ENCODE measurements around the gene C1QTNF4. TPM values are rescaled to one million over a fixed set of nuclear protein-coding genes. Genes with fewer than 3 reads are reported as not detected.

The C1QTNF4 gene
- polyA plus RNA-seq, 3 donors, result 0.84 TPM; not detected in 2

DNA sequence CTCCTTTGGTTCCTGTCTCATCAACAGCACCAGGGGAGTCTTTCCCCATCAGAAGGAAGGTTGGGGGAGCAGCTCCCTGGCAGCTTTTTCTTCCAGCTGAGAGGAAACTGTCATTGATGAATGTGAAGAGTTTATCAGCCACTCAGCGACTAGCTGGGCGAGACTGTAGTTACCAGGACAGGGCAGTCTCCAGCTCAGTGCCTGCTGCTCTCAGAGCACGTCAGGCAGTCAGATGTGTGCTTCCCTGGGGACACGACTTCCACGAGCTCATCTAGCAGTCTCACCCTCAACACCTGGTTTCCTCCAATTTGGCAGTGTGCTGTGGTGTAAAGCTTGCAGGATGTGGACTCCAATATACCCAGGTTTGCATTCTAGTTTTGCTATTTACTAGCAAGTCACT, 12.5 kb upstream of the C1QTNF4 start:
- intact Hi-C loops (cut with micrococcal nuclease), result no loop called here
- Histone ChIP-seq H3K9ac (ENCODE audit: insufficient read depth, low read length, poor library complexity, severe bottlenecking) (no peak overlapping the region), H4K20me1 (ENCODE audit: insufficient read depth, low read length) (no peaks in the 10 kb centered on the region), H3K79me2 (ENCODE audit: insufficient read depth, low read length) (no peaks in the 10 kb centered on the region), H3K4me3 (replicated peaks in 1 of 3; ENCODE audit: low read depth in 2 of 3, low read length in 3 of 3) (no peak overlapping the region), H2AFZ (ENCODE audit: insufficient read depth, low read depth, low read length, poor library complexity, severe bottlenecking) (no peak overlapping the region), H3K4me2 (replicated peaks; ENCODE audit: extremely low read depth, low read length, poor library complexity, severe bottlenecking) (no peak overlapping the region), H3K9me3 (replicated peaks in 1 of 2; ENCODE audit: control insufficient read depth in 1 of 2, insufficient read depth in 1 of 2, low read length in 2 of 2) (no peaks in the 10 kb centered on the region), H3K36me3 (replicated peaks in 1 of 2; ENCODE audit: control insufficient read depth in 1 of 2, insufficient read depth in 2 of 2, low read length in 2 of 2) (peaks cover 0 to 18% of the 10 kb centered on the region in 2 donors), H3K27ac (ENCODE audit: low read depth in 1 of 2, low read length in 2 of 2) (no peak overlapping the region), H3K4me1 (ENCODE audit: control insufficient read depth in 1 of 2, insufficient read depth in 2 of 2, low read length in 2 of 2) (peaks cover 8% of the 10 kb centered on the region in 2 donors), H3K27me3 (ENCODE audit: control insufficient read depth in 2 of 2, insufficient read depth in 2 of 2, low read length in 2 of 2) (no peaks in the 10 kb centered on the region)
- no CpG with 5 or more reads among the region's 5 CpGs for WGBS (ENCODE audit: insufficient coverage)
- DNase-seq, result no peak
- peaks cover 0 to 4% (median 2%) of the 10 kb centered on the region in 3 donors for H3K27me3 Mint-ChIP-seq (ENCODE audit: low read depth in 3 of 3)
- no peak overlapping the region for H3K4me3 Mint-ChIP-seq
- peaks cover 7 to 29% of the 10 kb centered on the region in 2 donors for H3K36me3 Mint-ChIP-seq
- TF ChIP-seq, protein P1, sequence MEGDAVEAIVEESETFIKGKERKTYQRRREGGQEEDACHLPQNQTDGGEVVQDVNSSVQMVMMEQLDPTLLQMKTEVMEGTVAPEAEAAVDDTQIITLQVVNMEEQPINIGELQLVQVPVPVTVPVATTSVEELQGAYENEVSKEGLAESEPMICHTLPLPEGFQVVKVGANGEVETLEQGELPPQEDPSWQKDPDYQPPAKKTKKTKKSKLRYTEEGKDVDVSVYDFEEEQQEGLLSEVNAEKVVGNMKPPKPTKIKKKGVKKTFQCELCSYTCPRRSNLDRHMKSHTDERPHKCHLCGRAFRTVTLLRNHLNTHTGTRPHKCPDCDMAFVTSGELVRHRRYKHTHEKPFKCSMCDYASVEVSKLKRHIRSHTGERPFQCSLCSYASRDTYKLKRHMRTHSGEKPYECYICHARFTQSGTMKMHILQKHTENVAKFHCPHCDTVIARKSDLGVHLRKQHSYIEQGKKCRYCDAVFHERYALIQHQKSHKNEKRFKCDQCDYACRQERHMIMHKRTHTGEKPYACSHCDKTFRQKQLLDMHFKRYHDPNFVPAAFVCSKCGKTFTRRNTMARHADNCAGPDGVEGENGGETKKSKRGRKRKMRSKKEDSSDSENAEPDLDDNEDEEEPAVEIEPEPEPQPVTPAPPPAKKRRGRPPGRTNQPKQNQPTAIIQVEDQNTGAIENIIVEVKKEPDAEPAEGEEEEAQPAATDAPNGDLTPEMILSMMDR (IDR thresholded peaks at IDR 0.05), result no peak
- H3K27ac Mint-ChIP-seq, result no peak overlapping the region
- no peaks in the 10 kb centered on the region for H3K9me3 Mint-ChIP-seq
- H3K4me1 Mint-ChIP-seq, result peaks cover 12% of the 10 kb centered on the region

DNA sequence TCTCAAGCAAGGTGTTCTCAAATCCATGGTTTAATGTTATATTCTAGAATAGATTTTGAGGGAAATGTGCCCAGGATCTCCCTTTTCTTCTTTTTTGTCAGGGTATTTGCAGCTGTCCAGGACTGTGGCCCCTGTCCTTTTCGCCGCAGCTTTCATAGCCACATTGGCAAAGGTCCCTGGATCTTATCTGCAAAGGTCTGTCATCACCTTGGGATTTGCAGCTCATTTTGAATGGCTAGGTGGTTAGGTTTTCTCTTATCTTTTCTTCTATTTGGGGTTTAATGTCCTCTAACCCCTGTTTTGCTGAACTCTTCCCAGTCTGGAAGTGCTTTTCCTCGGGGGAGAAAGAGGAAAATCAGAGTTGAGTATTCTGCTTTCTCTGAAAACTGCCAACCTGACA, 11.7 kb upstream of the C1QTNF4 start:
- DNase-seq, result no peak
- H3K27me3 Mint-ChIP-seq (ENCODE audit: low read depth in 3 of 3), result peaks cover 0 to 4% (median 0%) of the 10 kb centered on the region in 3 donors
- peaks cover 4% of the 10 kb centered on the region for H3K4me1 Mint-ChIP-seq
- H3K4me3 Mint-ChIP-seq, result no peak overlapping the region
- Histone ChIP-seq H3K79me2 (ENCODE audit: insufficient read depth, low read length) (no peaks in the 10 kb centered on the region), H3K9me3 (replicated peaks in 1 of 2; ENCODE audit: control insufficient read depth in 1 of 2, insufficient read depth in 1 of 2, low read length in 2 of 2) (no peaks in the 10 kb centered on the region), H3K9ac (ENCODE audit: insufficient read depth, low read length, poor library complexity, severe bottlenecking) (no peak overlapping the region), H3K27ac (ENCODE audit: low read depth in 1 of 2, low read length in 2 of 2) (no peak overlapping the region), H3K4me2 (replicated peaks; ENCODE audit: extremely low read depth, low read length, poor library complexity, severe bottlenecking) (no peak overlapping the region), H3K4me3 (replicated peaks in 1 of 3; ENCODE audit: low read depth in 2 of 3, low read length in 3 of 3) (no peak overlapping the region), H3K27me3 (ENCODE audit: control insufficient read depth in 2 of 2, insufficient read depth in 2 of 2, low read length in 2 of 2) (no peaks in the 10 kb centered on the region), H2AFZ (ENCODE audit: insufficient read depth, low read depth, low read length, poor library complexity, severe bottlenecking) (no peak overlapping the region), H3K4me1 (ENCODE audit: control insufficient read depth in 1 of 2, insufficient read depth in 2 of 2, low read length in 2 of 2) (peaks cover 0 to under 1% of the 10 kb centered on the region in 2 donors), H3K36me3 (replicated peaks in 1 of 2; ENCODE audit: control insufficient read depth in 1 of 2, insufficient read depth in 2 of 2, low read length in 2 of 2) (peaks cover 0 to 15% of the 10 kb centered on the region in 2 donors), H4K20me1 (ENCODE audit: insufficient read depth, low read length) (no peaks in the 10 kb centered on the region)
- TF ChIP-seq, protein P1 (IDR thresholded peaks at IDR 0.05), result no peak
- H3K36me3 Mint-ChIP-seq, result peaks cover 6 to 24% of the 10 kb centered on the region in 2 donors
- intact Hi-C loops (cut with micrococcal nuclease), result no loop called here
- H3K27ac Mint-ChIP-seq, result no peak overlapping the region
- WGBS (ENCODE audit: insufficient coverage), result 100% methylated on average over 2 of the region's 3 CpGs
- no peaks in the 10 kb centered on the region for H3K9me3 Mint-ChIP-seq

Data from CD14-positive monocyte (primary cell).